ENCODE results near the gene USP6NL. TPM values are rescaled to one million over a fixed set of nuclear protein-coding genes. Genes with fewer than 3 reads are reported as not detected.

The USP6NL gene
- total RNA-seq, 1 donor from 2014 or later, result 29.6 TPM

DNA sequence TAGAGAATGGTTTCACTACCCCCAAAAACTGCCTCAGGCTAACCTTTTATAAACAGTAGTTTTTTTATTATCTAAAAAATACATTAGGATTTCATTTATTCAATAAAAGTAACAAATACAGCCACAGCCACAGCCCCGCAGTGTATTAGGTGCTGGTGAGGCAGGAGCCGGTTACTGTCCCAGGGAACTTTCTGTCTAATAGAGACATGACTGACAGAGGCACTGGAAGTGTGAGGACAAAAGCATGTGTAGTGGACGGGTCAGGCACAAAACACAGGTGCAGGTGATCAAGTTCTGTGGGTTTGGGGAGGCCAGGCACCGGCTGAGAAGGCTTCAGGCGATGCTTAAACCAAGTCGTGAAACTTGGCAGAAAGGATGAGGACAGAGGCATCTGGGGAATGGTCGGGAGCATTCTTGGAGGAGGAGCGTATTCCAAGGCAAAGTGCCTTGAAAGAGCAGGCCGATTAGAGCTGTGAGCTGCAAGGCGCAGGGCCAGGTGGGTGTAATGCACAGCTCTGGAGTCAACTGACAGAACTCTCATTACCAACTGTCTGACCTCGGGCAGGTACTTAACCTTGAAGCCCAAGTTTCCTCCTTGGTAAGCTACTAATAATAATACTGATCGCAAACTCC lies 138.2 kb downstream of the USP6NL start:
- Mint-ChIP-seq H3K36me3 (peaks cover 4% of the 10 kb centered on the region), H3K27ac (peak overlapping the region; percentile 8), H3K4me3 (no peak overlapping the region), H3K9me3 (no peaks in the 10 kb centered on the region), H3K27me3 (no peaks in the 10 kb centered on the region), H3K4me1 (ENCODE audit: unreplicated experiment) (peaks cover 3% of the 10 kb centered on the region)
- TF ChIP-seq, protein P1, sequence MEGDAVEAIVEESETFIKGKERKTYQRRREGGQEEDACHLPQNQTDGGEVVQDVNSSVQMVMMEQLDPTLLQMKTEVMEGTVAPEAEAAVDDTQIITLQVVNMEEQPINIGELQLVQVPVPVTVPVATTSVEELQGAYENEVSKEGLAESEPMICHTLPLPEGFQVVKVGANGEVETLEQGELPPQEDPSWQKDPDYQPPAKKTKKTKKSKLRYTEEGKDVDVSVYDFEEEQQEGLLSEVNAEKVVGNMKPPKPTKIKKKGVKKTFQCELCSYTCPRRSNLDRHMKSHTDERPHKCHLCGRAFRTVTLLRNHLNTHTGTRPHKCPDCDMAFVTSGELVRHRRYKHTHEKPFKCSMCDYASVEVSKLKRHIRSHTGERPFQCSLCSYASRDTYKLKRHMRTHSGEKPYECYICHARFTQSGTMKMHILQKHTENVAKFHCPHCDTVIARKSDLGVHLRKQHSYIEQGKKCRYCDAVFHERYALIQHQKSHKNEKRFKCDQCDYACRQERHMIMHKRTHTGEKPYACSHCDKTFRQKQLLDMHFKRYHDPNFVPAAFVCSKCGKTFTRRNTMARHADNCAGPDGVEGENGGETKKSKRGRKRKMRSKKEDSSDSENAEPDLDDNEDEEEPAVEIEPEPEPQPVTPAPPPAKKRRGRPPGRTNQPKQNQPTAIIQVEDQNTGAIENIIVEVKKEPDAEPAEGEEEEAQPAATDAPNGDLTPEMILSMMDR (conservative IDR thresholded peaks at IDR 0.05), result no peak
- DNase-seq (ENCODE audit: extremely low spot score, unreplicated experiment), result no peak

DNA sequence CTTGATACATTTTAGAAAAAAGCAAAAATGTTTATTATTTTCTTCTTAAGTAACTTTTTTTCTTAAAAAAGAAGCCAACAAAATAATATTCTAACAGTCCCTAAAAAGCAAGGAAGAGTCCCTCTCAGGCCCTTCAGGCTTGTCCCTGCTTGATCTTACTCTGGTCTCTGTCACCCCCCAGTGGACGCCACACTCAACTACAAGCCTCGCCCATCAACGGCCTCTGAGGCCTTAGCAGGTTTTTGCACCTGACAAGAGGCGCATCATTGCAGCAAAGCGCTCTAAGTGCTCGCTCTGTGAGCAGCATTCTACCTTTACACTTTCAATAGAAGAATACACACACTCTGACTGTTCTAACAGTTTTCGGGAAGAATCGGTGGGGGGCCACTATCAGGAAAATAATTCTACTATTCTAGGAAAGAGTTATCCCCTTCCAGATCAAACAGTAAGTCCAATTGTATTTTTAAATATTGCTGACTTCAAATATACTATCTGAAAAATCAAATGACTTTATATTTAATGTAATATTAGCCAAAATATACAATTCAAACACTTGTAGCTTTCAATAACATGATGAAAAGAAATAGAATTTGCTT lies 139.2 kb downstream of the USP6NL start:
- Mint-ChIP-seq H3K4me1 (ENCODE audit: unreplicated experiment) (peaks cover 3% of the 10 kb centered on the region), H3K27me3 (no peaks in the 10 kb centered on the region), H3K27ac (no peak overlapping the region), H3K36me3 (peaks cover 4% of the 10 kb centered on the region), H3K4me3 (no peak overlapping the region), H3K9me3 (no peaks in the 10 kb centered on the region)
- TF ChIP-seq, protein P1 (conservative IDR thresholded peaks at IDR 0.05), result peak; percentile 92
- DNase-seq (ENCODE audit: extremely low spot score, unreplicated experiment), result no peak

DNA sequence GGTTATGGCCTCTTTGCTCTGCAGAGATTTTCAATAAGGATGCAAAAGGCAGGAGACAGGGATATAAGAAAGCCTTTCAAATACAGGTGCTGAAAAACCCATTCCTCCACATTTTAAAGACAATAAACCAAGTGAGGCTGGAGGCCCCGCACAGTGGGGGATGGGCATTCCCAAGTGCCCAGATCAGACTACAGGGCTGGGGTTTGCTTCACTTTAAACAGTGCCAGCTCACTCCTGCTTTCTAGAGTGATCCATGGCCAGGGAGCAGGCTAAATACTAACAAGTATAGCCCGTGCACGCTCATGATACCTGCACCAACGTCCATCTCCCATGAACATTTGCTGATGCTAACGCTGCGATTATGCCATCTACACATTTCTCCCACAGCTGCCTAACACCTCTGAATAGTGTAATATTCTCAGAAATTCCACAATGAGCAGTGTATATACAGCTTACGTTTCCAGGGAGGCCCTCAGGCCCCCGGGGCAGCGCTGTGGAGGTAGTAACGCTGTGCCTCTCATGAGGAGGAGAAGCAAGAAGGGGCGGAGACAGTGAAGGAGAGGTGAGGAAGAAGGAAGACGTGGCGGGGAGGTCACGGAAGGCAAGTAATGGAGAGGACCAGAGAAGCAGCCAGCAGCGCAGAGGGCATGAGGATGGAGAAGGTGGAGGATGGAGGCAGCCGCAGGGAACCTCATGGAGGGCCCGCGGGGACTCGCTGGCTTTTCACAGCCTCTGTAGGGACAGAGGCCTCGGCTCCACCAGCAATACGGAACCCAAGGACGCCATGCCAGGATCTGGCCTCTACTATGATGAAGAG lies 141.7 kb downstream of the USP6NL start:
- Mint-ChIP-seq H3K36me3 (peaks cover 4% of the 10 kb centered on the region), H3K27me3 (no peaks in the 10 kb centered on the region), H3K4me1 (ENCODE audit: unreplicated experiment) (peaks cover 3% of the 10 kb centered on the region), H3K27ac (no peak overlapping the region), H3K4me3 (no peak overlapping the region), H3K9me3 (no peaks in the 10 kb centered on the region)
- no peak for DNase-seq (ENCODE audit: extremely low spot score, unreplicated experiment)
- TF ChIP-seq, protein P1 (conservative IDR thresholded peaks at IDR 0.05), result no peak

DNA sequence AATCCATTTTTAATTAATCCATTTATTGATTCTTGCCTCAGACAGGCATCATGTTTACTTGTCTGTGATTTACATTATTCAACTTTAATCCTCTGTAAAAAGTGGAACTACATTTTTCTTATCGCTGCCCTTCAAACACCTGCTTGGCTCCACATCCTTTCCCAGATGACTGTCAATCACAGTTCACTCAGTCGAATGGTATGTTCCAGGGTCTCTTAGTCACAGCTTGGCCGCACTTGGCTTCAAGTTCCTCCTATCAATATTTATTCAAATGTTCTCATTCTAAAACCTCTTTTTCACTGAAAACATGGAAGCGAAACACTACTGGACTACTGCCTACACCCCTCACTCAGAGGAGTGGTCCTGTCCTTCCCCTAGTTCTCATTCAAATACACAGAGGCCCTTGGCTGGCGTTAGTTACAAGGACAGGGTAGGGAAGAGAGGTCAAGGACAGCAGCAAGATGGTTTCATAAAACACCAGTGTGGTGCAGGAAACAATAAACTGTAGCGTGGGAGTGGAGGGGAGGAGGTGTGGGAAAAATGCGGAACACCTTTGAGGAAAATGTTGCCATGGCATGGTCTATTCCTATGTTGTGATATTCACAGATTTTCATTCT lies 143.2 kb downstream of the USP6NL start:
- Mint-ChIP-seq H3K4me1 (ENCODE audit: unreplicated experiment) (peaks cover 3% of the 10 kb centered on the region), H3K27me3 (no peaks in the 10 kb centered on the region), H3K36me3 (peaks cover 8% of the 10 kb centered on the region), H3K27ac (no peak overlapping the region), H3K4me3 (no peak overlapping the region), H3K9me3 (no peaks in the 10 kb centered on the region)
- DNase-seq (ENCODE audit: extremely low spot score, unreplicated experiment), result no peak
- TF ChIP-seq, protein P1 (conservative IDR thresholded peaks at IDR 0.05), result no peak

DNA sequence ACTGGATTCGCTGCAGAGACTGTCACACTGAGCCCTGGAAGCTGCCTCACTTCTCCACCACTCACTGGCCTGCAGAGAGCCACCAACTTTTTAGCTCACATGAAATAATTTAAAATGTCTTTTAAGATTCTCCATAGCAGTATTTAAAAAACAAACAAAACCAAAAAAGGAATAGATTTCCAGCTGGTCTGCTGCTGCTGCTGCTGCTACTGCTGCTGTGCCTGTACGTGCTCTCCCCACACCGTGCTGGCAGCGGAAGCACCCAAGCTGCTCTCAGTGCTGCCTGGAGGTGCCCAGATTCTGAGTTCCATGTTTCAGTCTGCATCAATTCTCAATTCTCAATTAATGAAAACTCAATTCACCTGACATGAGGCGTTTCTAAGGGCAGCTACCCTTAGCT lies 146.0 kb downstream of the USP6NL start:
- Mint-ChIP-seq H3K27me3 (no peaks in the 10 kb centered on the region), H3K27ac (no peak overlapping the region), H3K4me1 (ENCODE audit: unreplicated experiment) (no peaks in the 10 kb centered on the region), H3K36me3 (peaks cover 20% of the 10 kb centered on the region), H3K9me3 (no peaks in the 10 kb centered on the region), H3K4me3 (no peak overlapping the region)
- no peak for DNase-seq (ENCODE audit: extremely low spot score, unreplicated experiment)
- TF ChIP-seq, protein P1 (conservative IDR thresholded peaks at IDR 0.05), result no peak

All from type B pancreatic cell (in vitro differentiated cells).